Breast epithelium (tissue), 4 donors: Measurements from ENCODE around the gene TSNAX. TPM values are rescaled to one million over a fixed set of nuclear protein-coding genes. Genes with fewer than 3 reads are reported as not detected.

Experiments used
- DNase-seq, 2 donors: peaks; one replicate each; pipeline ENCODE4 v3.0.0-alpha.2; 2019; ENCODE audit warnings: low spot score in 2 of 2
- H3K27ac ChIP-seq, 2 donors: fragments of 200-600 bp; sonication (generic) in 1 of 2; one replicate each; pipeline ENCODE4 v1.5.1; 2016 to 2019; ENCODE audit warnings: mild to moderate bottlenecking in 1 of 2
- H3K27me3 ChIP-seq, 2 donors: fragments of 200-600 bp; sonication (generic) in 1 of 2; one replicate each; pipeline versions ENCODE4 v1.5.1 to v1.6.0; 2017 to 2019; ENCODE audit warnings: control low read depth in 1 of 2, mild to moderate bottlenecking in 1 of 2
- H3K36me3 ChIP-seq: fragments of 200-600 bp; one replicate; pipeline ENCODE4 v1.5.1; 2019
- H3K4me1 ChIP-seq, 2 donors: fragments of 200-600 bp; sonication (generic); one replicate each; pipeline ENCODE4 v1.5.1; 2016 to 2019; ENCODE audit warnings: control low read depth in 1 of 2
- H3K4me3 ChIP-seq, 3 donors: fragments of 200-600 bp; sonication (generic); 1 replicate in 2 of 3; 2 replicates in 1 of 3; pipeline ENCODE4 v1.5.1; 2016 to 2019; ENCODE audit warnings: mild to moderate bottlenecking in 3 of 3, moderate library complexity in 2 of 3
- H3K9me3 ChIP-seq, 2 donors: fragments of 200-600 bp; sonication (generic) in 1 of 2; one replicate each; pipeline ENCODE4 v1.5.1; 2016 to 2019; ENCODE audit warnings: control low read depth in 1 of 2
- POLR2A ChIP-seq: fragments of 450-650 bp; IDR thresholded peaks from one replicate; pipeline ENCODE4 v1.6.1; 2016; ENCODE audit warnings: antibody characterized with exemption, mild to moderate bottlenecking, moderate library complexity
- POLR2AphosphoS5 ChIP-seq, 3 donors: sonication (generic); formaldehyde crosslinking; IDR thresholded peaks; one replicate each; pipeline ENCODE4 v1.6.1; 2017; ENCODE audit warnings: antibody characterized with exemption in 3 of 3
- intact Hi-C: fragments of 100-400 bp; cut with DNase I; formaldehyde crosslinking; loops from one replicate; pipeline ENCODE4 v1.15.1; 2023; ENCODE audit warnings: low total_unique reads
- total RNA-seq, 3 donors: library from RNA; depleted of rRNA; stranded (reverse); fragments of >200 nt; gene quantifications; one replicate each; pipeline ENCODE4 v1.1.0, GENCODE V29; 2016
- TF ChIP-seq, protein P1 (sequence below), 3 donors: fragments of 450-650 bp; IDR thresholded peaks; one replicate each; pipeline ENCODE4 v1.5.1; 2016 to 2017; ENCODE audit warnings: antibody characterized with exemption in 3 of 3, mild to moderate bottlenecking in 3 of 3, moderate library complexity in 3 of 3

Gene TSNAX
- total RNA-seq, 3 donors from 2014 or later, result 26.9 to 35.6 (median 28.2) TPM

DNA sequence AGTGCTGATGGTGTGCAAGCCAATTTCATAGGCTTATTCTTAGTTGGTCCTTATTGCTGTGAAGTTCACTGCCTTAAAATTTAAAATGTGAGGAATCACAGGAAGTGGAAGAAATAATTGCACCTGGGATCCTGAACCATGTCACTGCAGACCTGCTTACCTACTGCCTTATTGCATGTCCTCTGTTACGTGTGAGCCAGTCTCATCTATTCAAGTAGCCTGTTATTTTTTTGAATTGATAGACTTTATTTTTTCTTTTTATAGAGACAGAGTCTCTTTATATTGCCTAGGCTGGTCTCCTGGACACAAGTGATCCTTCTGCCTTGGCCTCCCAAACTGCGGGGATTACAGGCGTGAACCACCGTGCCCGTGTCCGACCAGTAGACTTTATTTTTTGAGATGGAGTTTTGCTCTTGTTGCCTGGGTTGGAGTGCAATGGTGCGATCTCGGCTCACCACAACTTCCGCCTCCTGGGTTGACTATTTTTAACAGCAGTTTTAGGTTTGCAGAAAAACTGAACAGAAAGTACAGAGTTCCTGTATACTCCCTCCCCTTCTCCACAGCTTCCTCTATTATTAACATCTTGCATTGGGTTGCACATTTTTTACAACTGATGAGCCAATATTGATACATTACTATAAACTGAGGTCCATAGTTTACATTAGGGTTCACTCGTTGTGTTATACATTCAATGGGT lies 84.1 kb downstream of the TSNAX start:
- Histone ChIP-seq H3K9me3 (no peaks in the 10 kb centered on the region), H3K4me3 (no peak overlapping the region), H3K36me3 (no peaks in the 10 kb centered on the region), H3K27me3 (no peaks in the 10 kb centered on the region), H3K27ac (no peak overlapping the region), H3K4me1 (no peaks in the 10 kb centered on the region)
- TF ChIP-seq, protein P1, sequence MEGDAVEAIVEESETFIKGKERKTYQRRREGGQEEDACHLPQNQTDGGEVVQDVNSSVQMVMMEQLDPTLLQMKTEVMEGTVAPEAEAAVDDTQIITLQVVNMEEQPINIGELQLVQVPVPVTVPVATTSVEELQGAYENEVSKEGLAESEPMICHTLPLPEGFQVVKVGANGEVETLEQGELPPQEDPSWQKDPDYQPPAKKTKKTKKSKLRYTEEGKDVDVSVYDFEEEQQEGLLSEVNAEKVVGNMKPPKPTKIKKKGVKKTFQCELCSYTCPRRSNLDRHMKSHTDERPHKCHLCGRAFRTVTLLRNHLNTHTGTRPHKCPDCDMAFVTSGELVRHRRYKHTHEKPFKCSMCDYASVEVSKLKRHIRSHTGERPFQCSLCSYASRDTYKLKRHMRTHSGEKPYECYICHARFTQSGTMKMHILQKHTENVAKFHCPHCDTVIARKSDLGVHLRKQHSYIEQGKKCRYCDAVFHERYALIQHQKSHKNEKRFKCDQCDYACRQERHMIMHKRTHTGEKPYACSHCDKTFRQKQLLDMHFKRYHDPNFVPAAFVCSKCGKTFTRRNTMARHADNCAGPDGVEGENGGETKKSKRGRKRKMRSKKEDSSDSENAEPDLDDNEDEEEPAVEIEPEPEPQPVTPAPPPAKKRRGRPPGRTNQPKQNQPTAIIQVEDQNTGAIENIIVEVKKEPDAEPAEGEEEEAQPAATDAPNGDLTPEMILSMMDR (IDR thresholded peaks at IDR 0.05), result no peak
- TF ChIP-seq POLR2A, result no peak
- no peak for TF ChIP-seq POLR2AphosphoS5 (IDR thresholded peaks at IDR 0.05)
- intact Hi-C loops, result no loop called here
- DNase-seq, result no peak

DNA sequence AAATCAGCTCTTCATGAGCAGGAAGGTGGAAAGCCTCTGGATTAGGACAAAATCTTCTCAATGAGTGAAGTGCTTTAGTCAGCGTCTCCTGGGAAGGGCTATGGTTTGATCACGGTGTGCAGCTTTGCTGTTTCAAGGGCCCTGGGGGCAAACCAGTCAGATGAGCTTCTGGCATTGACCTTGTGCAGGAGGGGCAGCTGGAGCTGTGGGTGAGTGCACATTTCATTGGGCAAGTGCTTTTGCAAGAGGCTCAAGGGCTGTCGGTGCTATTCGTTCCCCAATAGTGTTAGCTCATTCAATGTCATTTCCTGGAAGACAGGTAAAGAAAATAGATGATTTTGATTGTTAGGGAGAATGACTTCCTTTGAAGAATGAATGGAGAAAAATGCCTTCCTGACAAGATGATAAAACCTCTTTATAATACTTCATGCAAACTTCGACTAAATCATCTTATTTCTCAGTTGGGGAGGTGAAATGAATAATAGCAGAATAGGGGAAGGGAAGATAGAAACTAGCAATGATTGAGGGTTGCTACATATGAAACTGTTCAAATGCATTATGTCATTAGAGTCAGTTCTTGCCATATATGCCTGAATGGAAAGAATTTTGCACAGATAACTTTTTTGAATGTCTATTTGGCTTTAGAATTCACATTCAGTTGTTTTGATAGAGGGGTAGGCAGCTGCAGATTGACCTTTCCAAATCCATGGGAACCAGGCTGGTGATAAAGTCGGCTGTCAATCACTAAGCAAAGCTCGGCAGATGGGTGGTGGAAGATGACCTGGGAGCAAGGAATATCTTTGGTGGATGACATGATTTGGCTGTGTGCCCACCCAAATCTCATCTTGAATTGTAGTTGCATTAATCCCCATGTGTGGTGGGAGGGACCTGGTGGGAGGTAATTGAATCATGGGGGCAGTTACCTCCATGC lies 85.2 kb downstream of the TSNAX start:
- TF ChIP-seq POLR2A, result no peak
- TF ChIP-seq, protein P1 (IDR thresholded peaks at IDR 0.05), result no peak
- no peak for TF ChIP-seq POLR2AphosphoS5 (IDR thresholded peaks at IDR 0.05)
- no peak overlapping the region for H3K27ac ChIP-seq

More for the DNA sequence above, 85.2 kb downstream of the TSNAX start:
- Histone ChIP-seq H3K27me3 (no peaks in the 10 kb centered on the region), H3K9me3 (no peaks in the 10 kb centered on the region), H3K4me1 (no peaks in the 10 kb centered on the region), H3K4me3 (no peak overlapping the region), H3K36me3 (no peaks in the 10 kb centered on the region)
- no peak for DNase-seq
- intact Hi-C loops, result no loop called here

Other genes with a start within 250 kb of the TSNAX start
- 10 to 100 TPM; 13.1 to 17.7 (median 15.0) TPM for gene EXOC8, start 190.8 kb upstream of the TSNAX start, total RNA-seq
- 10 to 100 TPM; 13.8 to 23.6 (median 15.2) TPM for gene SPRTN, start 190.4 kb upstream of the TSNAX start, total RNA-seq
- 10 to 100 TPM; 33.8 to 45.6 (median 38.1) TPM for gene EGLN1, start 106.4 kb upstream of the TSNAX start, total RNA-seq
- gene DISC1, start 98.1 kb downstream of the TSNAX start, total RNA-seq, result 10 to 100 TPM; 12.1 to 18.9 (median 12.4) TPM